SK-N-SH (cell line): ENCODE measurements around the gene TTYH3. TPM values are rescaled to one million over a fixed set of nuclear protein-coding genes. Genes with fewer than 3 reads are reported as not detected.
A peak's percentile ranks its signal among the peaks of the same experiment; 100 is the strongest.

Experiments
- CTCF ChIA-PET: fragments of 300-600, 350-600 bp; formaldehyde crosslinking; extraction: SDS; loops from one replicate; lab custom pipeline; 2021; lab: Yijun Ruan, JAX
- POLR2A ChIA-PET: fragments of 350-600 bp; sonication (Branson Sonifier 250); formaldehyde crosslinking; extraction: SDS; loops from one replicate; lab custom pipeline; 2020; ENCODE audit warnings: antibody characterized with exemption, inconsistent platforms; lab: Yijun Ruan, JAX
- DNase-seq: peaks from one replicate; pipeline ENCODE4 v3.0.0; 2012
- H2AFZ ChIP-seq: fragments of 200-600 bp; sonication (generic); 2 replicates; pipeline ENCODE4 v1.8.1; 2016; ENCODE audit warnings: antibody characterized with exemption, mild to moderate bottlenecking, low read depth
- H3F3A ChIP-seq: fragments of 200-600 bp; sonication (generic); replicated peaks from 2 replicates; pipeline ENCODE3; 2016; ENCODE audit warnings: antibody characterized with exemption, mild to moderate bottlenecking; ENCODE audit not compliant: insufficient read depth
- H3K27ac ChIP-seq, 2 experiments: fragments of 200-500 bp in 1 of 2; fragments of 200-600 bp in 1 of 2; sonication (Bioruptor generic) in 1 of 2; sonication (generic), shearing (Covaris generic) in 1 of 2; 2 replicates each; pipeline versions ENCODE4 v1.5.1 to v1.6.1; 2014 to 2016; ENCODE audit warnings: low read depth in 2 of 2, inconsistent platforms in 1 of 2, low read length in 1 of 2, mild to moderate bottlenecking in 1 of 2, mixed read lengths in 1 of 2
- H3K27me3 ChIP-seq: fragments of 200-600 bp; sonication (generic), shearing (Covaris generic); 2 replicates; pipeline ENCODE4 v1.6.1; 2016; ENCODE audit warnings: mixed run types; ENCODE audit not compliant: insufficient read depth
- H3K36me3 ChIP-seq, 2 experiments: fragments of 200-500 bp in 1 of 2; fragments of 200-600 bp in 1 of 2; sonication (Bioruptor generic) in 1 of 2; sonication (generic) in 1 of 2; replicated peaks in 1 of 2; 2 replicates each; pipeline versions ENCODE3 to v1.5.1; 2014 to 2016; ENCODE audit warnings: low read length in 1 of 2, mild to moderate bottlenecking in 1 of 2; ENCODE audit not compliant: insufficient read depth in 2 of 2, control insufficient read depth in 1 of 2
- H3K4me1 ChIP-seq, 2 experiments: fragments of 200-500 bp in 1 of 2; fragments of 200-600 bp in 1 of 2; sonication (Bioruptor generic) in 1 of 2; sonication (generic), shearing (Covaris generic) in 1 of 2; 2 replicates each; pipeline versions ENCODE4 v1.5.1 to v1.6.1; 2014 to 2016; ENCODE audit warnings: low read depth in 1 of 2, low read length in 1 of 2, mixed run types in 1 of 2; ENCODE audit not compliant: insufficient read depth in 2 of 2, control insufficient read depth in 1 of 2
- H3K4me2 ChIP-seq: fragments of 200-600 bp; sonication (generic), shearing (Covaris generic); 2 replicates; pipeline ENCODE4 v1.6.1; 2017; ENCODE audit warnings: mixed run types
- H3K4me3 ChIP-seq, 2 experiments: fragments of 200-500 bp in 1 of 2; fragments of 200-600 bp in 1 of 2; sonication (Bioruptor generic) in 1 of 2; sonication (generic), shearing (Covaris generic) in 1 of 2; 2 replicates each; pipeline versions ENCODE4 v1.5.1 to v1.8.1; 2014 to 2016; ENCODE audit warnings: low read depth in 2 of 2, inconsistent platforms in 1 of 2, low read length in 1 of 2, mild to moderate bottlenecking in 1 of 2, mixed read lengths in 1 of 2, moderate library complexity in 1 of 2
- H3K79me2 ChIP-seq: fragments of 200-600 bp; sonication (generic); 2 replicates; pipeline ENCODE4 v1.8.1; 2017; ENCODE audit warnings: mild to moderate bottlenecking; ENCODE audit not compliant: insufficient read depth
- H3K9ac ChIP-seq: fragments of 200-600 bp; sonication (generic); 2 replicates; pipeline ENCODE4 v1.6.1; 2017; ENCODE audit warnings: mixed run types
- H3K9me2 ChIP-seq: fragments of 200-600 bp; sonication (generic); 2 replicates; pipeline ENCODE4 v1.6.1; 2017; ENCODE audit warnings: mixed run types
- H3K9me3 ChIP-seq: fragments of 200-600 bp; sonication (generic); 2 replicates; pipeline ENCODE4 v1.6.1; 2017; ENCODE audit warnings: mixed run types, mild to moderate bottlenecking, moderate library complexity
- H4K20me1 ChIP-seq: fragments of 200-600 bp; sonication (generic); 2 replicates; pipeline ENCODE4 v1.6.1; 2017; ENCODE audit warnings: mild to moderate bottlenecking, mixed run types; ENCODE audit not compliant: insufficient read depth
- CHD2 ChIP-seq: fragments of 150-350 bp; IDR thresholded peaks from 2 replicates; pipeline ENCODE4 v1.6.1; 2018; ENCODE audit warnings: low read length; ENCODE audit not compliant: partially characterized antibody
- EP300 ChIP-seq, 2 experiments: IDR thresholded peaks; 2 replicates each; pipeline versions ENCODE4 v1.4.0 to v1.6.1; 2012; ENCODE audit warnings: borderline replicate concordance in 1 of 2, low read depth in 1 of 2, low read length in 1 of 2
- FOSL2 ChIP-seq: IDR thresholded peaks from 2 replicates; pipeline ENCODE4 v1.4.0; 2012; ENCODE audit warnings: low read depth, mild to moderate bottlenecking, moderate library complexity, borderline replicate concordance
- FOXJ3 ChIP-seq: sonication (generic); formaldehyde crosslinking; IDR thresholded peaks from 2 replicates; pipeline ENCODE4 v1.5.1; 2020; ENCODE audit warnings: mild to moderate bottlenecking, missing genetic modification reagents
- FOXM1 ChIP-seq: IDR thresholded peaks from 2 replicates; pipeline ENCODE4 v1.4.0; 2012; ENCODE audit warnings: low read depth, mild to moderate bottlenecking
- GABPA ChIP-seq: IDR thresholded peaks from 2 replicates; pipeline ENCODE4 v1.4.0; 2012; ENCODE audit warnings: low read depth, mild to moderate bottlenecking
- GATA2 ChIP-seq: sonication (generic); formaldehyde crosslinking; IDR thresholded peaks from 2 replicates; pipeline ENCODE4 v1.5.0; 2020; ENCODE audit warnings: mild to moderate bottlenecking, missing genetic modification reagents
- IRF3 ChIP-seq: fragments of 150-350 bp; IDR thresholded peaks from 2 replicates; pipeline ENCODE4 v1.6.1; 2016; ENCODE audit warnings: mild to moderate bottlenecking, low read depth, low read length
- JUND ChIP-seq: IDR thresholded peaks from 2 replicates; pipeline ENCODE4 v1.4.0; 2012
- MAX ChIP-seq: IDR thresholded peaks from 2 replicates; pipeline ENCODE4 v1.4.0; 2012; ENCODE audit warnings: low read depth
- MEF2A ChIP-seq: IDR thresholded peaks from 2 replicates; pipeline ENCODE4 v1.4.0; 2012; ENCODE audit warnings: low read depth, borderline replicate concordance
- MXI1 ChIP-seq: IDR thresholded peaks from 2 replicates; pipeline ENCODE4 v1.6.1; 2012; ENCODE audit warnings: mild to moderate bottlenecking, low read depth, low read length, improper control_type of control experiment
- NRF1 ChIP-seq: IDR thresholded peaks from 2 replicates; pipeline ENCODE4 v1.6.1; 2012; ENCODE audit warnings: low read depth, mild to moderate bottlenecking, low read length
- PBX3 ChIP-seq: IDR thresholded peaks from 2 replicates; pipeline ENCODE4; 2012
- POLR2AphosphoS5 ChIP-seq: IDR thresholded peaks from 2 replicates; pipeline ENCODE4 v1.6.1; 2012; ENCODE audit warnings: low read depth, low read length
- RAD21 ChIP-seq: IDR thresholded peaks from 2 replicates; pipeline ENCODE4 v1.6.1; 2012; ENCODE audit warnings: mild to moderate bottlenecking, low read length
- RCOR1 ChIP-seq: fragments of 150-350 bp; IDR thresholded peaks from 2 replicates; pipeline ENCODE4 v1.6.1; 2017; ENCODE audit warnings: antibody characterized with exemption, low read length
- RXRA ChIP-seq: IDR thresholded peaks from 2 replicates; pipeline ENCODE4 v1.4.0; 2012; ENCODE audit warnings: low read depth, mild to moderate bottlenecking, borderline replicate concordance
- SIN3A ChIP-seq: IDR thresholded peaks from 2 replicates; pipeline ENCODE4 v1.6.1; 2012; ENCODE audit warnings: low read depth, mild to moderate bottlenecking, low read length, moderate library complexity, borderline replicate concordance
- SMC3 ChIP-seq: IDR thresholded peaks from 2 replicates; pipeline ENCODE4 v1.6.1; 2012; ENCODE audit warnings: low read depth, low read length, improper control_type of control experiment
- TEAD4 ChIP-seq: IDR thresholded peaks from 2 replicates; pipeline ENCODE4 v1.4.0; 2012; ENCODE audit warnings: mild to moderate bottlenecking, borderline replicate concordance; ENCODE audit not compliant: insufficient read depth
- YY1 ChIP-seq: IDR thresholded peaks from 2 replicates; pipeline ENCODE4 v1.4.0; 2012; ENCODE audit warnings: low read depth, mild to moderate bottlenecking
- ZBTB33 ChIP-seq: IDR thresholded peaks from 2 replicates; pipeline ENCODE4 v1.4.0; 2012; ENCODE audit warnings: low read depth, borderline replicate concordance
- WGBS: methylation state at CpG from one replicate; pipeline ENCODE4 v1.1.6; 2017; ENCODE audit warnings: low lambda C conversion rate; 5-methylcytosine and 5-hydroxymethylcytosine counted together
- polyA plus RNA-seq, 3 experiments: library from polyadenylated mRNA; depleted of rRNA; stranded (reverse); fragments of >200 nt; gene quantifications; 2 replicates each; pipeline ENCODE4 v1.2.3, GENCODE V29; 2012

The TTYH3 gene
- polyA plus RNA-seq, 1 of the 3 experiments (the other 2 are of a cell fraction): 105 TPM

- H3F3A ChIP-seq: no peaks in the 10 kb centered on the region
- POLR2A ChIA-PET: interaction anchor here (0.5 kb wide), 1 partner anchor 326 kb away, joined by 3 read pairs; no protein-coding TSS in a partner anchor
- DNase-seq: peak; percentile 66
Observed at GRCh38 chr7:2701832-2702593, 70.2 kb downstream of the TTYH3 start.

GRCh38 chr7:2702594-2702957 lies 70.8 kb downstream of the TTYH3 start:
- H3K4me2 ChIP-seq: no peak overlapping the region
- no peaks in the 10 kb centered on the region for H3F3A ChIP-seq
- no peak overlapping the region for H3K4me3 ChIP-seq
- no peak for DNase-seq
- H3K9ac ChIP-seq: no peak overlapping the region
- H3K9me3 ChIP-seq: no peaks in the 10 kb centered on the region
- ChIA-PET CTCF (interaction anchor here (0.6 to 4.7 kb wide), 8 partner anchors 11 to 96 kb away, joined by 3 to 23 read pairs (median 5); no protein-coding TSS in a partner anchor), POLR2A (interaction anchor here (0.5 kb wide), 1 partner anchor 325 kb away, joined by 3 read pairs; no protein-coding TSS in a partner anchor)
- H3K4me1 ChIP-seq: peaks cover 0 to 2% of the 10 kb centered on the region in 2 experiments; a peak in 1 of 4 replicates
- H3K27me3 ChIP-seq: peaks cover 6% of the 10 kb centered on the region; the same call in 1 of the 2 replicates
- no peak overlapping the region for H2AFZ ChIP-seq
- H3K9me2 ChIP-seq: no peaks in the 10 kb centered on the region
- no peak for TF ChIP-seq JUND
- no peak for TF ChIP-seq RAD21
- TF ChIP-seq RXRA: no peak
- no peak for TF ChIP-seq FOSL2
- no peak for TF ChIP-seq MEF2A
- TF ChIP-seq TEAD4: no peak
- TF ChIP-seq SMC3: no peak
- no peak for TF ChIP-seq FOXM1
- no peak for TF ChIP-seq FOXJ3 (CRISPR knock-in tag)
- TF ChIP-seq EP300 (IDR thresholded peaks at IDR 0.05; ENCODE audit: borderline replicate concordance in 1 of 2, low read depth in 1 of 2, low read length in 1 of 2): no peak
- TF ChIP-seq GATA2 (CRISPR knock-in tag): no peak
- TF ChIP-seq NRF1: no peak
- no peak for TF ChIP-seq GABPA
- no peak for TF ChIP-seq IRF3
- no peak for TF ChIP-seq RCOR1
- no peak for TF ChIP-seq PBX3
- TF ChIP-seq CHD2: no peak
- TF ChIP-seq MAX: no peak
- TF ChIP-seq YY1: no peak
- no peak for TF ChIP-seq ZBTB33
- H3K27ac ChIP-seq: no peak overlapping the region
- no peaks in the 10 kb centered on the region for H3K36me3 ChIP-seq
- WGBS: 94% methylated on average over 22 of the region's 22 CpGs
- H4K20me1 ChIP-seq: no peaks in the 10 kb centered on the region
- no peaks in the 10 kb centered on the region for H3K79me2 ChIP-seq

More at GRCh38 chr7:2701832-2702593, 70.2 kb downstream of the TTYH3 start:
- Histone ChIP-seq H3K27ac (no peak overlapping the region), H3K4me1 (peaks cover 0 to 2% of the 10 kb centered on the region in 2 experiments; a peak in 1 of 4 replicates), H3K9me2 (no peaks in the 10 kb centered on the region), H3K27me3 (peaks cover 6% of the 10 kb centered on the region; the same call in 1 of the 2 replicates), H3K4me3 (no peak overlapping the region), H3K79me2 (no peaks in the 10 kb centered on the region), H2AFZ (no peak overlapping the region), H4K20me1 (no peaks in the 10 kb centered on the region), H3K9me3 (no peaks in the 10 kb centered on the region), H3K9ac (no peak overlapping the region), H3K4me2 (no peak overlapping the region), H3K36me3 (no peaks in the 10 kb centered on the region)
- CTCF ChIA-PET: interaction anchor here (0.6 to 4.7 kb wide), 9 partner anchors 11 to 33 kb away, joined by 3 to 23 read pairs (median 6); no protein-coding TSS in a partner anchor
- TF ChIP-seq MXI1: 0 out of 2 replicates have a peak, but pooled peaks have one; percentile 23
- no peak for TF ChIP-seq POLR2AphosphoS5
- no peak for TF ChIP-seq MEF2A
- TF ChIP-seq SIN3A: no peak
- 64% methylated on average over 11 of the region's 12 CpGs for WGBS
